Measurements from ENCODE around the gene CTSZ. TPM values are rescaled to one million over a fixed set of nuclear protein-coding genes. Genes with fewer than 3 reads are reported as not detected.

The CTSZ gene
- polyA plus RNA-seq, 2 of the 4 experiments (the other 2 are of a cell fraction), result 115 to 156 TPM

DNA sequence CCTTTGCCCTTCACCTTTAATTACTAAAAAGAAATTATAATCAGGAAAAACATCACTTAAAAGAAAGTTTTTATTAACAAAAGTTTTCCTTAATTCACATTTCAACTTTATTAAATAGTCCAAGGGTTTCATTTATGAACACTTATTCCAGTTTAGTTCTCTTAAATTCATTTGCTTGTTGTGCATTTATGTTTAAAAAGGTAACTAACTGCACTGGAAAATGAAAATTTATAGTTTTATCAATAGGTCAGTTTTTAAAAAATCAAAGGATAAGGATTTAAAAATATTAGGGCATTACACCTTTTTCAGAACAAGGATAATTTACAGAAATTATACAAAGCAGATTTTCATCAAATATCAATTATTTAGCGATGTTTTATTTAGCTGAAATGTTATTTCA, 26.0 kb upstream of the CTSZ start:
- peak overlapping the region; percentile 82 for H3K4me2 ChIP-seq
- H3K9me3 ChIP-seq, result no peaks in the 10 kb centered on the region
- TF ChIP-seq CEBPB (IDR thresholded peaks at IDR 0.05), result no peak
- no peak for TF ChIP-seq MAFK (IDR thresholded peaks at IDR 0.05; ENCODE audit: partially characterized antibody)
- TF ChIP-seq ESRRA (IDR thresholded peaks at IDR 0.05; ENCODE audit: borderline replicate concordance, low read length), result no peak
- TF ChIP-seq NPAS2 (CRISPR knock-in tag; IDR thresholded peaks at IDR 0.05; ENCODE audit: borderline replicate concordance), result no peak
- TF ChIP-seq HDAC2 (IDR thresholded peaks at IDR 0.05), result no peak
- TF ChIP-seq, protein P1, sequence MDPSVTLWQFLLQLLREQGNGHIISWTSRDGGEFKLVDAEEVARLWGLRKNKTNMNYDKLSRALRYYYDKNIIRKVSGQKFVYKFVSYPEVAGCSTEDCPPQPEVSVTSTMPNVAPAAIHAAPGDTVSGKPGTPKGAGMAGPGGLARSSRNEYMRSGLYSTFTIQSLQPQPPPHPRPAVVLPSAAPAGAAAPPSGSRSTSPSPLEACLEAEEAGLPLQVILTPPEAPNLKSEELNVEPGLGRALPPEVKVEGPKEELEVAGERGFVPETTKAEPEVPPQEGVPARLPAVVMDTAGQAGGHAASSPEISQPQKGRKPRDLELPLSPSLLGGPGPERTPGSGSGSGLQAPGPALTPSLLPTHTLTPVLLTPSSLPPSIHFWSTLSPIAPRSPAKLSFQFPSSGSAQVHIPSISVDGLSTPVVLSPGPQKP (IDR thresholded peaks at IDR 0.05; ENCODE audit: low read depth, low read length), result no peak
- no peak for TF ChIP-seq RAD21 (conservative IDR thresholded peaks at IDR 0.05 in 1 of 2, IDR thresholded peaks at IDR 0.05 in 1 of 2)
- TF ChIP-seq CBX8 (IDR thresholded peaks at IDR 0.05), result no peak
- no peak for TF ChIP-seq SREBF2 (IDR thresholded peaks at IDR 0.05)
- TF ChIP-seq TP53 (CRISPR knock-in tag; IDR thresholded peaks at IDR 0.05), result no peak
- no peak for TF ChIP-seq POLR2A (IDR thresholded peaks at IDR 0.05; ENCODE audit: low read length)
- TF ChIP-seq, protein P2, sequence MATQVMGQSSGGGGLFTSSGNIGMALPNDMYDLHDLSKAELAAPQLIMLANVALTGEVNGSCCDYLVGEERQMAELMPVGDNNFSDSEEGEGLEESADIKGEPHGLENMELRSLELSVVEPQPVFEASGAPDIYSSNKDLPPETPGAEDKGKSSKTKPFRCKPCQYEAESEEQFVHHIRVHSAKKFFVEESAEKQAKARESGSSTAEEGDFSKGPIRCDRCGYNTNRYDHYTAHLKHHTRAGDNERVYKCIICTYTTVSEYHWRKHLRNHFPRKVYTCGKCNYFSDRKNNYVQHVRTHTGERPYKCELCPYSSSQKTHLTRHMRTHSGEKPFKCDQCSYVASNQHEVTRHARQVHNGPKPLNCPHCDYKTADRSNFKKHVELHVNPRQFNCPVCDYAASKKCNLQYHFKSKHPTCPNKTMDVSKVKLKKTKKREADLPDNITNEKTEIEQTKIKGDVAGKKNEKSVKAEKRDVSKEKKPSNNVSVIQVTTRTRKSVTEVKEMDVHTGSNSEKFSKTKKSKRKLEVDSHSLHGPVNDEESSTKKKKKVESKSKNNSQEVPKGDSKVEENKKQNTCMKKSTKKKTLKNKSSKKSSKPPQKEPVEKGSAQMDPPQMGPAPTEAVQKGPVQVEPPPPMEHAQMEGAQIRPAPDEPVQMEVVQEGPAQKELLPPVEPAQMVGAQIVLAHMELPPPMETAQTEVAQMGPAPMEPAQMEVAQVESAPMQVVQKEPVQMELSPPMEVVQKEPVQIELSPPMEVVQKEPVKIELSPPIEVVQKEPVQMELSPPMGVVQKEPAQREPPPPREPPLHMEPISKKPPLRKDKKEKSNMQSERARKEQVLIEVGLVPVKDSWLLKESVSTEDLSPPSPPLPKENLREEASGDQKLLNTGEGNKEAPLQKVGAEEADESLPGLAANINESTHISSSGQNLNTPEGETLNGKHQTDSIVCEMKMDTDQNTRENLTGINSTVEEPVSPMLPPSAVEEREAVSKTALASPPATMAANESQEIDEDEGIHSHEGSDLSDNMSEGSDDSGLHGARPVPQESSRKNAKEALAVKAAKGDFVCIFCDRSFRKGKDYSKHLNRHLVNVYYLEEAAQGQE (IDR thresholded peaks at IDR 0.05), result no peak
- TF ChIP-seq, protein P3, sequence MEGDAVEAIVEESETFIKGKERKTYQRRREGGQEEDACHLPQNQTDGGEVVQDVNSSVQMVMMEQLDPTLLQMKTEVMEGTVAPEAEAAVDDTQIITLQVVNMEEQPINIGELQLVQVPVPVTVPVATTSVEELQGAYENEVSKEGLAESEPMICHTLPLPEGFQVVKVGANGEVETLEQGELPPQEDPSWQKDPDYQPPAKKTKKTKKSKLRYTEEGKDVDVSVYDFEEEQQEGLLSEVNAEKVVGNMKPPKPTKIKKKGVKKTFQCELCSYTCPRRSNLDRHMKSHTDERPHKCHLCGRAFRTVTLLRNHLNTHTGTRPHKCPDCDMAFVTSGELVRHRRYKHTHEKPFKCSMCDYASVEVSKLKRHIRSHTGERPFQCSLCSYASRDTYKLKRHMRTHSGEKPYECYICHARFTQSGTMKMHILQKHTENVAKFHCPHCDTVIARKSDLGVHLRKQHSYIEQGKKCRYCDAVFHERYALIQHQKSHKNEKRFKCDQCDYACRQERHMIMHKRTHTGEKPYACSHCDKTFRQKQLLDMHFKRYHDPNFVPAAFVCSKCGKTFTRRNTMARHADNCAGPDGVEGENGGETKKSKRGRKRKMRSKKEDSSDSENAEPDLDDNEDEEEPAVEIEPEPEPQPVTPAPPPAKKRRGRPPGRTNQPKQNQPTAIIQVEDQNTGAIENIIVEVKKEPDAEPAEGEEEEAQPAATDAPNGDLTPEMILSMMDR (IDR thresholded peaks at IDR 0.05), result no peak
- no peak for TF ChIP-seq FOXS1 (CRISPR knock-in tag; IDR thresholded peaks at IDR 0.05)
- FAIRE-seq (no peak), DNase-seq (ENCODE audit: low read depth in 1 of 2, low spot score in 1 of 2) (no peak), ATAC-seq (no peak)
- CTCF ChIA-PET, result interaction anchor here (0.6 to 2.6 kb wide), 9 partner anchors 9 to 382 kb away, joined by 3 to 5 read pairs (median 3); partner anchors contain the start of genes STX16 and TUBB1
- POLR2A ChIA-PET, result interaction anchor here (1.1 to 2.9 kb wide), 5 partner anchors 10 to 51 kb away, joined by 3 to 35 read pairs (median 7); partner anchors contain the start of genes NELFCD and PRELID3B
- 92% methylated on average over 1 of the region's 1 CpG for WGBS (ENCODE audit: missing lambda C conversion rate)
- H3K4me1 ChIP-seq, result peaks cover 36% of the 10 kb centered on the region
- peak overlapping the region; percentile 70 for H3K4me3 ChIP-seq
- H3K27ac ChIP-seq, result peak overlapping the region; percentile 81 to 99

DNA sequence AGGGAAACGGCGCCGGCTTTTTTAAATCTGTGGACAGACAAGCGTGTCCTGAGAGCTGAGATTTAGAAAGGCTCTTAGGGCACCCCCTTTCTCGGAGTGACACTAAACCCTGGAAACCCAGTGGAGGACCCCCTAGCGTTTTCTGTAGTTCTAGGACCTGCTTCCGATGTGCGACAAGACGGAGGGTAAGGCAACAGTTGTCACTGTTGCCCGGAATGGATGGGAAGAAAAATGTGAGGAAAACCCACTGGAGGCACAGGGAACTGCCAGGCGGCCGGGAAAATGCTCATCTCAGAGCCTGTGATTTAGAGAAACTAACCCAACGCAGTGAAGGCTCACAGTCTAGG, 25.6 kb upstream of the CTSZ start:
- Histone ChIP-seq H3K27ac (peak overlapping the region; percentile 81 to 99), H3K4me2 (peak overlapping the region; percentile 82), H3K4me1 (peaks cover 37% of the 10 kb centered on the region), H3K9me3 (no peaks in the 10 kb centered on the region), H3K4me3 (peak overlapping the region; percentile 70)
- CTCF ChIA-PET, result interaction anchor here (1.0 to 2.6 kb wide), 8 partner anchors 8 to 423 kb away, joined by 3 to 5 read pairs (median 4); partner anchors contain the start of genes PRELID3B and STX16
- DNase-seq (ENCODE audit: low read depth in 1 of 2, low spot score in 1 of 2), result peak in 1 of 2 experiments; percentile 46
- TF ChIP-seq FOSB (CRISPR knock-in tag; IDR thresholded peaks at IDR 0.05) (no peak), HOXB5 (CRISPR knock-in tag; IDR thresholded peaks at IDR 0.05) (no peak), KDM5A (IDR thresholded peaks at IDR 0.05) (0 out of 2 replicates have a peak, but pooled peaks have one; percentile 1), TP53 (CRISPR knock-in tag; IDR thresholded peaks at IDR 0.05) (0 out of 2 replicates have a peak, but pooled peaks have one; percentile 1), JUN (IDR thresholded peaks at IDR 0.05) (0 out of 5 replicates have a peak, but pooled peaks of 1 of the 2 experiments have one; percentile 13), CBX8 (IDR thresholded peaks at IDR 0.05) (no peak)
- 3% methylated on average over 9 of the region's 13 CpGs for WGBS (ENCODE audit: missing lambda C conversion rate)
- peak; percentile 67 to 70 for ATAC-seq
- no peak for FAIRE-seq
- POLR2A ChIA-PET, result interaction anchor here (0.8 to 2.9 kb wide), 23 partner anchors 8 to 190 kb away, joined by 3 to 35 read pairs (median 5); partner anchors contain the start of genes NELFCD, PRELID3B and TUBB1
